SK-N-SH (cell line): ENCODE measurements around the gene MLEC. TPM values are rescaled to one million over a fixed set of nuclear protein-coding genes. Genes with fewer than 3 reads are reported as not detected.
"Not testable (repeated sequence)": the region's sequence is repeated elsewhere in the genome, so short reads cannot be mapped to it uniquely, and the experiment has no call there.

Experiments used
- CTCF ChIA-PET: fragments of 300-600, 350-600 bp; formaldehyde crosslinking; extraction: SDS; loops from one replicate; lab custom pipeline; 2021; lab: Yijun Ruan, JAX
- POLR2A ChIA-PET: fragments of 350-600 bp; sonication (Branson Sonifier 250); formaldehyde crosslinking; extraction: SDS; loops from one replicate; lab custom pipeline; 2020; ENCODE audit warnings: antibody characterized with exemption, inconsistent platforms; lab: Yijun Ruan, JAX
- DNase-seq: peaks from one replicate; pipeline ENCODE4 v3.0.0; 2012
- H2AFZ ChIP-seq: fragments of 200-600 bp; sonication (generic); 2 replicates; pipeline ENCODE4 v1.8.1; 2016; ENCODE audit warnings: antibody characterized with exemption, mild to moderate bottlenecking, low read depth
- H3F3A ChIP-seq: fragments of 200-600 bp; sonication (generic); replicated peaks from 2 replicates; pipeline ENCODE3; 2016; ENCODE audit warnings: antibody characterized with exemption, mild to moderate bottlenecking; ENCODE audit not compliant: insufficient read depth
- H3K27ac ChIP-seq, 2 experiments: fragments of 200-500 bp in 1 of 2; fragments of 200-600 bp in 1 of 2; sonication (Bioruptor generic) in 1 of 2; sonication (generic), shearing (Covaris generic) in 1 of 2; 2 replicates each; pipeline versions ENCODE4 v1.5.1 to v1.6.1; 2014 to 2016; ENCODE audit warnings: low read depth in 2 of 2, inconsistent platforms in 1 of 2, low read length in 1 of 2, mild to moderate bottlenecking in 1 of 2, mixed read lengths in 1 of 2
- H3K27me3 ChIP-seq: fragments of 200-600 bp; sonication (generic), shearing (Covaris generic); 2 replicates; pipeline ENCODE4 v1.6.1; 2016; ENCODE audit warnings: mixed run types; ENCODE audit not compliant: insufficient read depth
- H3K36me3 ChIP-seq, 2 experiments: fragments of 200-500 bp in 1 of 2; fragments of 200-600 bp in 1 of 2; sonication (Bioruptor generic) in 1 of 2; sonication (generic) in 1 of 2; replicated peaks in 1 of 2; 2 replicates each; pipeline versions ENCODE3 to v1.5.1; 2014 to 2016; ENCODE audit warnings: low read length in 1 of 2, mild to moderate bottlenecking in 1 of 2; ENCODE audit not compliant: insufficient read depth in 2 of 2, control insufficient read depth in 1 of 2
- H3K4me1 ChIP-seq, 2 experiments: fragments of 200-500 bp in 1 of 2; fragments of 200-600 bp in 1 of 2; sonication (Bioruptor generic) in 1 of 2; sonication (generic), shearing (Covaris generic) in 1 of 2; 2 replicates each; pipeline versions ENCODE4 v1.5.1 to v1.6.1; 2014 to 2016; ENCODE audit warnings: low read depth in 1 of 2, low read length in 1 of 2, mixed run types in 1 of 2; ENCODE audit not compliant: insufficient read depth in 2 of 2, control insufficient read depth in 1 of 2
- H3K4me2 ChIP-seq: fragments of 200-600 bp; sonication (generic), shearing (Covaris generic); 2 replicates; pipeline ENCODE4 v1.6.1; 2017; ENCODE audit warnings: mixed run types
- H3K4me3 ChIP-seq, 2 experiments: fragments of 200-500 bp in 1 of 2; fragments of 200-600 bp in 1 of 2; sonication (Bioruptor generic) in 1 of 2; sonication (generic), shearing (Covaris generic) in 1 of 2; 2 replicates each; pipeline versions ENCODE4 v1.5.1 to v1.8.1; 2014 to 2016; ENCODE audit warnings: low read depth in 2 of 2, inconsistent platforms in 1 of 2, low read length in 1 of 2, mild to moderate bottlenecking in 1 of 2, mixed read lengths in 1 of 2, moderate library complexity in 1 of 2
- H3K79me2 ChIP-seq: fragments of 200-600 bp; sonication (generic); 2 replicates; pipeline ENCODE4 v1.8.1; 2017; ENCODE audit warnings: mild to moderate bottlenecking; ENCODE audit not compliant: insufficient read depth
- H3K9ac ChIP-seq: fragments of 200-600 bp; sonication (generic); 2 replicates; pipeline ENCODE4 v1.6.1; 2017; ENCODE audit warnings: mixed run types
- H3K9me2 ChIP-seq: fragments of 200-600 bp; sonication (generic); 2 replicates; pipeline ENCODE4 v1.6.1; 2017; ENCODE audit warnings: mixed run types
- H3K9me3 ChIP-seq: fragments of 200-600 bp; sonication (generic); 2 replicates; pipeline ENCODE4 v1.6.1; 2017; ENCODE audit warnings: mixed run types, mild to moderate bottlenecking, moderate library complexity
- H4K20me1 ChIP-seq: fragments of 200-600 bp; sonication (generic); 2 replicates; pipeline ENCODE4 v1.6.1; 2017; ENCODE audit warnings: mild to moderate bottlenecking, mixed run types; ENCODE audit not compliant: insufficient read depth
- CHD2 ChIP-seq: fragments of 150-350 bp; IDR thresholded peaks from 2 replicates; pipeline ENCODE4 v1.6.1; 2018; ENCODE audit warnings: low read length; ENCODE audit not compliant: partially characterized antibody
- EP300 ChIP-seq, 2 experiments: IDR thresholded peaks; 2 replicates each; pipeline versions ENCODE4 v1.4.0 to v1.6.1; 2012; ENCODE audit warnings: borderline replicate concordance in 1 of 2, low read depth in 1 of 2, low read length in 1 of 2
- FOXJ3 ChIP-seq: sonication (generic); formaldehyde crosslinking; IDR thresholded peaks from 2 replicates; pipeline ENCODE4 v1.5.1; 2020; ENCODE audit warnings: mild to moderate bottlenecking, missing genetic modification reagents
- FOXM1 ChIP-seq: IDR thresholded peaks from 2 replicates; pipeline ENCODE4 v1.4.0; 2012; ENCODE audit warnings: low read depth, mild to moderate bottlenecking
- GABPA ChIP-seq: IDR thresholded peaks from 2 replicates; pipeline ENCODE4 v1.4.0; 2012; ENCODE audit warnings: low read depth, mild to moderate bottlenecking
- GATA2 ChIP-seq: sonication (generic); formaldehyde crosslinking; IDR thresholded peaks from 2 replicates; pipeline ENCODE4 v1.5.0; 2020; ENCODE audit warnings: mild to moderate bottlenecking, missing genetic modification reagents
- JUND ChIP-seq: IDR thresholded peaks from 2 replicates; pipeline ENCODE4 v1.4.0; 2012
- MEF2A ChIP-seq: IDR thresholded peaks from 2 replicates; pipeline ENCODE4 v1.4.0; 2012; ENCODE audit warnings: low read depth, borderline replicate concordance
- MXI1 ChIP-seq: IDR thresholded peaks from 2 replicates; pipeline ENCODE4 v1.6.1; 2012; ENCODE audit warnings: mild to moderate bottlenecking, low read depth, low read length, improper control_type of control experiment
- NRF1 ChIP-seq: IDR thresholded peaks from 2 replicates; pipeline ENCODE4 v1.6.1; 2012; ENCODE audit warnings: low read depth, mild to moderate bottlenecking, low read length
- POLR2AphosphoS5 ChIP-seq: IDR thresholded peaks from 2 replicates; pipeline ENCODE4 v1.6.1; 2012; ENCODE audit warnings: low read depth, low read length
- RCOR1 ChIP-seq: fragments of 150-350 bp; IDR thresholded peaks from 2 replicates; pipeline ENCODE4 v1.6.1; 2017; ENCODE audit warnings: antibody characterized with exemption, low read length
- RXRA ChIP-seq: IDR thresholded peaks from 2 replicates; pipeline ENCODE4 v1.4.0; 2012; ENCODE audit warnings: low read depth, mild to moderate bottlenecking, borderline replicate concordance
- SIN3A ChIP-seq: IDR thresholded peaks from 2 replicates; pipeline ENCODE4 v1.6.1; 2012; ENCODE audit warnings: low read depth, mild to moderate bottlenecking, low read length, moderate library complexity, borderline replicate concordance
- SMC3 ChIP-seq: IDR thresholded peaks from 2 replicates; pipeline ENCODE4 v1.6.1; 2012; ENCODE audit warnings: low read depth, low read length, improper control_type of control experiment
- YY1 ChIP-seq: IDR thresholded peaks from 2 replicates; pipeline ENCODE4 v1.4.0; 2012; ENCODE audit warnings: low read depth, mild to moderate bottlenecking
- WGBS: methylation state at CpG from one replicate; pipeline ENCODE4 v1.1.6; 2017; ENCODE audit warnings: low lambda C conversion rate; 5-methylcytosine and 5-hydroxymethylcytosine counted together
- polyA plus RNA-seq, 3 experiments: library from polyadenylated mRNA; depleted of rRNA; stranded (reverse); fragments of >200 nt; gene quantifications; 2 replicates each; pipeline ENCODE4 v1.2.3, GENCODE V29; 2012
- TF ChIP-seq, protein P1 (sequence below): fragments of 200-600 bp; sonication (generic); IDR thresholded peaks from 2 replicates; pipeline ENCODE4 v1.6.1; 2017; ENCODE audit warnings: antibody characterized with exemption, mild to moderate bottlenecking, moderate library complexity
- TF ChIP-seq, protein P2 (sequence below): fragments of 150-350 bp; IDR thresholded peaks from 2 replicates; pipeline ENCODE4 v1.6.1; 2016; ENCODE audit warnings: mild to moderate bottlenecking, low read depth, low read length
- TF ChIP-seq, protein P3 (sequence below): fragments of 150-350 bp; IDR thresholded peaks from 2 replicates; pipeline ENCODE4 v1.6.1; 2017; ENCODE audit warnings: antibody characterized with exemption, low read length, low read depth, borderline replicate concordance

MLEC gene
- polyA plus RNA-seq, 1 of the 3 experiments (the other 2 are of a cell fraction), result 23.4 TPM

DNA sequence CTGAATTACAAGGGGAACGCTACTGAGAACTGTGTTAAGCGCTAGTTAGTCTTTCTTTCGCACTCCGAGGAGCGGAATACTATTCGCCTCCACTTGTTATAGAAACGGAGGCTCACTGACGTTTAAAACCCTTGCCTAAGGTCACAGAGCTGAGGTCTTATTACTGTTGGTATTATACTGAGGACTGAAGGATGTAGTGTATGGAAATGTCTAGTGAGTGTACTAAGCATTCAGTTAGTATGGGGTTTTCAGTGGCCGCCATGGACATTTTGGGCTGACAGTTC is 39.5 kb downstream of the MLEC start (continued):
- no peak for TF ChIP-seq SIN3A
- no peak for TF ChIP-seq GABPA

DNA sequence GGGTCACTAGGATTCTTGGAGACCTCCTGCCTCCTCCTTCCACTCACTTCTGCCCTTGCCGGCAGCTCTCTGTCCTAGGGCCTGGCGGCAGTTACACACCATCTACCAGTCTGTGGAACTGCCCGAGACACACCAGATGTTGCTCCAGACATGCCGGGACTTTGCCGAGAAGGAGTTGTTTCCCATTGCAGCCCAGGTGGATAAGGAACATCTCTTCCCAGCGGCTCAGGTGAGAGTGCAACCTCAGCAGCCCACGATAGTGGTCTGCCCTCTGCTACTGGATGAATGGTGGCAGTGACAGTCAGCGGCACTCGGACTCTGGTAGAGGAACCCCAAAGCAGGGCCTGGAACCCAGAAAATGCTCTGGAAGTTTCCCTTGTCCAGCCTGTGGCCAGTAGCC is 40.0 kb downstream of the MLEC start:
- no peaks in the 10 kb centered on the region for H4K20me1 ChIP-seq
- ChIA-PET POLR2A (no interaction called here), CTCF (no interaction called here)
- H3K4me3 ChIP-seq, result no peak overlapping the region
- H3K9ac ChIP-seq, result no peak overlapping the region
- no peaks in the 10 kb centered on the region for H3F3A ChIP-seq
- DNase-seq, result no peak
- no peak overlapping the region for H3K4me2 ChIP-seq
- no peaks in the 10 kb centered on the region for H3K27me3 ChIP-seq
- TF ChIP-seq RXRA, result no peak
- no peak for TF ChIP-seq JUND
- TF ChIP-seq, protein P1, sequence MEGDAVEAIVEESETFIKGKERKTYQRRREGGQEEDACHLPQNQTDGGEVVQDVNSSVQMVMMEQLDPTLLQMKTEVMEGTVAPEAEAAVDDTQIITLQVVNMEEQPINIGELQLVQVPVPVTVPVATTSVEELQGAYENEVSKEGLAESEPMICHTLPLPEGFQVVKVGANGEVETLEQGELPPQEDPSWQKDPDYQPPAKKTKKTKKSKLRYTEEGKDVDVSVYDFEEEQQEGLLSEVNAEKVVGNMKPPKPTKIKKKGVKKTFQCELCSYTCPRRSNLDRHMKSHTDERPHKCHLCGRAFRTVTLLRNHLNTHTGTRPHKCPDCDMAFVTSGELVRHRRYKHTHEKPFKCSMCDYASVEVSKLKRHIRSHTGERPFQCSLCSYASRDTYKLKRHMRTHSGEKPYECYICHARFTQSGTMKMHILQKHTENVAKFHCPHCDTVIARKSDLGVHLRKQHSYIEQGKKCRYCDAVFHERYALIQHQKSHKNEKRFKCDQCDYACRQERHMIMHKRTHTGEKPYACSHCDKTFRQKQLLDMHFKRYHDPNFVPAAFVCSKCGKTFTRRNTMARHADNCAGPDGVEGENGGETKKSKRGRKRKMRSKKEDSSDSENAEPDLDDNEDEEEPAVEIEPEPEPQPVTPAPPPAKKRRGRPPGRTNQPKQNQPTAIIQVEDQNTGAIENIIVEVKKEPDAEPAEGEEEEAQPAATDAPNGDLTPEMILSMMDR, result no peak
- no peak for TF ChIP-seq SIN3A
- TF ChIP-seq, protein P2, sequence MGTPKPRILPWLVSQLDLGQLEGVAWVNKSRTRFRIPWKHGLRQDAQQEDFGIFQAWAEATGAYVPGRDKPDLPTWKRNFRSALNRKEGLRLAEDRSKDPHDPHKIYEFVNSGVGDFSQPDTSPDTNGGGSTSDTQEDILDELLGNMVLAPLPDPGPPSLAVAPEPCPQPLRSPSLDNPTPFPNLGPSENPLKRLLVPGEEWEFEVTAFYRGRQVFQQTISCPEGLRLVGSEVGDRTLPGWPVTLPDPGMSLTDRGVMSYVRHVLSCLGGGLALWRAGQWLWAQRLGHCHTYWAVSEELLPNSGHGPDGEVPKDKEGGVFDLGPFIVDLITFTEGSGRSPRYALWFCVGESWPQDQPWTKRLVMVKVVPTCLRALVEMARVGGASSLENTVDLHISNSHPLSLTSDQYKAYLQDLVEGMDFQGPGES, result no peak
- TF ChIP-seq GATA2, result no peak
- TF ChIP-seq, protein P3, sequence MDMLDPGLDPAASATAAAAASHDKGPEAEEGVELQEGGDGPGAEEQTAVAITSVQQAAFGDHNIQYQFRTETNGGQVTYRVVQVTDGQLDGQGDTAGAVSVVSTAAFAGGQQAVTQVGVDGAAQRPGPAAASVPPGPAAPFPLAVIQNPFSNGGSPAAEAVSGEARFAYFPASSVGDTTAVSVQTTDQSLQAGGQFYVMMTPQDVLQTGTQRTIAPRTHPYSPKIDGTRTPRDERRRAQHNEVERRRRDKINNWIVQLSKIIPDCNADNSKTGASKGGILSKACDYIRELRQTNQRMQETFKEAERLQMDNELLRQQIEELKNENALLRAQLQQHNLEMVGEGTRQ, result no peak
- TF ChIP-seq POLR2AphosphoS5, result no peak
- no peak for TF ChIP-seq MEF2A
- no peak for TF ChIP-seq MXI1
- no peak for TF ChIP-seq SMC3
- no peak for TF ChIP-seq EP300 (IDR thresholded peaks at IDR 0.05; ENCODE audit: borderline replicate concordance in 1 of 2, low read depth in 1 of 2, low read length in 1 of 2)
- no peak for TF ChIP-seq YY1
- no peak for TF ChIP-seq FOXM1
- TF ChIP-seq NRF1, result no peak
- TF ChIP-seq FOXJ3 (CRISPR knock-in tag), result no peak
- TF ChIP-seq RCOR1, result no peak
- TF ChIP-seq CHD2, result no peak
- H3K9me3 ChIP-seq, result no peaks in the 10 kb centered on the region
- peaks cover 17 to 24% of the 10 kb centered on the region in 2 experiments for H3K36me3 ChIP-seq
- no peaks in the 10 kb centered on the region for H3K9me2 ChIP-seq
- no peaks in the 10 kb centered on the region for H3K79me2 ChIP-seq
- WGBS, result 98% methylated on average over 9 of the region's 9 CpGs
- peaks cover 0 to 16% of the 10 kb centered on the region in 2 experiments; a peak in 2 of 4 replicates for H3K4me1 ChIP-seq
- no peak overlapping the region for H3K27ac ChIP-seq
- H2AFZ ChIP-seq, result no peak overlapping the region

DNA sequence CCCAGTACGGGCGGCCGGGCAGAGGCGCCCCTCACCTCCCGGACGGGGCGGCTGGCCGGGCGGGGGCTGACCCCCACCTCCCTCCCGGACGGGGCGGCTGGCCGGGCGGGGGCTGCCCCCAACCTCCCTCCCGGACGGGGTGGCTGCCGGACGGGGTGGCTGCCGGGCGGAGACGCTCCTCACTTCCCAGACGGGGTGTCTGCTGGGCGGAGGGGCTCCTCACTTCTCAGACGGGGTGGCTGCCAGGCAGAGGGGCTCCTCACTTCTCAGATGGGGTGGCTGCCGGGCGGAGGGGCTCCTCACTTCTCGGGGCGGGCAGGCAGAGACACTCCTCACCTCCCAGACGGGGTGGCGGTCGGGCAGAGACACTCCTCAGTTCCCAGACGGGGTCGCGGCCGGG is 45.2 kb downstream of the MLEC start:
- DNase-seq, H2AFZ ChIP-seq, H3K9me3 ChIP-seq, H3K79me2 ChIP-seq, H4K20me1 ChIP-seq, POLR2A ChIA-PET, H3K27ac ChIP-seq, CTCF ChIA-PET, H3K4me3 ChIP-seq, H3K36me3 ChIP-seq, H3F3A ChIP-seq, H3K4me2 ChIP-seq, H3K4me1 ChIP-seq, H3K27me3 ChIP-seq, H3K9me2 ChIP-seq, H3K9ac ChIP-seq: not testable (repeated sequence)
- WGBS, result 93% methylated on average over 11 of the region's 35 CpGs
